D721Med (cell line): ENCODE results near the gene EBF4.

Source experiments
- DNase-seq: peaks from one replicate; pipeline ENCODE4 v3.0.0; 2011; ENCODE audit warnings: low spot score; ENCODE audit not compliant: insufficient read length
- FAIRE-seq: peaks from 2 replicates; lab custom pipeline; 2011; peaks lifted over from hg19 to GRCh38; lab: Jason Lieb, UNC
- CTCF ChIP-seq: IDR thresholded peaks from 2 replicates; pipeline ENCODE4 v1.5.1; 2012; ENCODE audit warnings: mild to moderate bottlenecking, control low read depth; ENCODE audit not compliant: insufficient read depth; ENCODE audit errors: missing control alignments

Gene EBF4

GRCh38 chr20:2771631-2772080 lies 79.1 kb downstream of the EBF4 start:
- no peak for DNase-seq
- no peak for TF ChIP-seq CTCF
- no peak for FAIRE-seq

- no peak for TF ChIP-seq CTCF
- FAIRE-seq: no peak
- DNase-seq: no peak
Measured at GRCh38 chr20:2773812-2774211, 81.2 kb downstream of the EBF4 start.

- no peak for TF ChIP-seq CTCF
- no peak for FAIRE-seq
Measured at GRCh38 chr20:2775139-2775538, 82.6 kb downstream of the EBF4 start.

GRCh38 chr20:2778602-2779321 lies 86.2 kb downstream of the EBF4 start:
- DNase-seq (no peak), FAIRE-seq (no peak)
- TF ChIP-seq CTCF: no peak

More at GRCh38 chr20:2775139-2775538, 82.6 kb downstream of the EBF4 start:
- no peak for DNase-seq

- TF ChIP-seq CTCF: no peak
- DNase-seq: no peak
- FAIRE-seq: no peak
Measured at GRCh38 chr20:2780948-2781347, 88.4 kb downstream of the EBF4 start.

- DNase-seq: no peak
- no peak for FAIRE-seq
- no peak for TF ChIP-seq CTCF
Measured at GRCh38 chr20:2783908-2784566, 91.5 kb downstream of the EBF4 start.

GRCh38 chr20:2793471-2793870 lies 100.9 kb downstream of the EBF4 start:
- no peak for FAIRE-seq
- TF ChIP-seq CTCF: no peak

More at GRCh38 chr20:2793471-2793870, 100.9 kb downstream of the EBF4 start:
- DNase-seq: no peak
